Anterior cingulate cortex (tissue), 58 donors: ENCODE data around the gene OPCML.

Experiments used
- DNase-seq, 58 donors: peaks; one replicate each; lab custom pipeline; 2025; lab: John Stamatoyannopoulos, UW

OPCML gene

GRCh38 chr11:132883241-132883640, 649.1 kb downstream of the OPCML start:
- no peak for DNase-seq

GRCh38 chr11:132881622-132882021, 650.7 kb downstream of the OPCML start:
- DNase-seq, result no peak

- DNase-seq, result no peak
Measured at GRCh38 chr11:132878111-132878510, 654.2 kb downstream of the OPCML start.

- DNase-seq, result no peak
Measured at GRCh38 chr11:132876705-132877104, 655.6 kb downstream of the OPCML start.

- no peak for DNase-seq
Measured at GRCh38 chr11:132876239-132876638, 656.1 kb downstream of the OPCML start.

GRCh38 chr11:132874638-132875037, 657.7 kb downstream of the OPCML start:
- DNase-seq, result peak in 2 of 58 donors; percentile 13 to 14

- no peak for DNase-seq
Measured at GRCh38 chr11:132873841-132874240, 658.5 kb downstream of the OPCML start.

- peak in 1 of 58 donors; percentile 5 for DNase-seq
Measured at GRCh38 chr11:132872211-132872610, 660.1 kb downstream of the OPCML start.

- DNase-seq, result no peak
Measured at GRCh38 chr11:132866783-132867545, 665.3 kb downstream of the OPCML start.

GRCh38 chr11:132865623-132866022, 666.7 kb downstream of the OPCML start:
- no peak for DNase-seq

GRCh38 chr11:132864811-132865576, 667.3 kb downstream of the OPCML start:
- DNase-seq, result no peak

- no peak for DNase-seq
Measured at GRCh38 chr11:132862933-132863332, 669.4 kb downstream of the OPCML start.

GRCh38 chr11:132862137-132862536, 670.2 kb downstream of the OPCML start:
- DNase-seq, result no peak

GRCh38 chr11:132859306-132859705, 673.0 kb downstream of the OPCML start:
- no peak for DNase-seq

- DNase-seq, result peak in 1 of 58 donors; percentile 7
Measured at GRCh38 chr11:132858223-132858622, 674.1 kb downstream of the OPCML start.

- no peak for DNase-seq
Measured at GRCh38 chr11:132856032-132856431, 676.3 kb downstream of the OPCML start.

GRCh38 chr11:132855516-132855915, 676.8 kb downstream of the OPCML start:
- DNase-seq, result no peak

- DNase-seq, result no peak
Measured at GRCh38 chr11:132853886-132854285, 678.4 kb downstream of the OPCML start.

- DNase-seq, result peak in 1 of 58 donors; percentile 11
Measured at GRCh38 chr11:132852361-132852760, 679.9 kb downstream of the OPCML start.

- DNase-seq, result no peak
Measured at GRCh38 chr11:132851247-132851646, 681.1 kb downstream of the OPCML start.

GRCh38 chr11:132850266-132850665, 682.0 kb downstream of the OPCML start:
- no peak for DNase-seq

GRCh38 chr11:132848336-132848735, 684.0 kb downstream of the OPCML start:
- no peak for DNase-seq
